ENCODE results near the gene GUCY1A2. TPM values are rescaled to one million over a fixed set of nuclear protein-coding genes. Genes with fewer than 3 reads are reported as not detected.

GUCY1A2 gene
- polyA plus RNA-seq, 3 donors: not detected

DNA sequence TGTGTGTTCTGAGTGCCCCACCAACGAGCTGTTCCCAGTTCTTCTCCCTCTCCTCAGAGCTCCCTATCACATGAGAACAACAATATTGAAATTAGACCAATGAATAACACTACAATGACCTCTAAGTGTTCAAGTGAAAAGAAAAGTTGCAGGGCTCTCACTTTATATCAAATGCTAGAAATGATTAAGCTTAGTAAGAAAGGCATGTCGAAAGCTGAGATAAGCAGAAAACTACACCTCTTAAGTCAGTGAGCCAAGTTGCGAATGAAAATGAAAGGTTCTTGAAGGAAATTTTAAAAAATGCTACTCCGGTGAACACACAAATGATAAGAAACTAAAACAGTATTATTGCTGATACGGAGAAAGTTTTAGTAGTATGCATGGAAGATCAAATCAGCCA, 199.8 kb downstream of the GUCY1A2 start:
- no peak overlapping the region for H2AFZ ChIP-seq (ENCODE audit: insufficient read depth, low read depth, low read length, poor library complexity, severe bottlenecking)
- Mint-ChIP-seq H3K27me3 (ENCODE audit: low read depth in 3 of 3) (no peaks in the 10 kb centered on the region), H3K9me3 (peaks cover 0 to 4% (median 0%) of the 10 kb centered on the region in 7 donors), H3K4me3 (no peak overlapping the region), H3K36me3 (no peaks in the 10 kb centered on the region), H3K27ac (no peak overlapping the region), H3K4me1 (no peaks in the 10 kb centered on the region)
- intact Hi-C loops (cut with micrococcal nuclease): no loop called here
- H3K9ac ChIP-seq (ENCODE audit: insufficient read depth, low read length, poor library complexity, severe bottlenecking): no peak overlapping the region
- no peak overlapping the region for H3K27ac ChIP-seq (ENCODE audit: low read depth in 1 of 2, low read length in 2 of 2)
- H3K9me3 ChIP-seq (replicated peaks in 1 of 2; ENCODE audit: control insufficient read depth in 1 of 2, insufficient read depth in 1 of 2, low read length in 2 of 2): no peaks in the 10 kb centered on the region
- no peak overlapping the region for H3K4me2 ChIP-seq (replicated peaks; ENCODE audit: extremely low read depth, low read length, poor library complexity, severe bottlenecking)
- no peaks in the 10 kb centered on the region for H4K20me1 ChIP-seq (ENCODE audit: insufficient read depth, low read length)
- no peaks in the 10 kb centered on the region for H3K4me1 ChIP-seq (ENCODE audit: control insufficient read depth in 1 of 2, insufficient read depth in 2 of 2, low read length in 2 of 2)
- no peaks in the 10 kb centered on the region for H3K36me3 ChIP-seq (replicated peaks in 1 of 2; ENCODE audit: control insufficient read depth in 1 of 2, insufficient read depth in 2 of 2, low read length in 2 of 2)
- no peak for DNase-seq
- TF ChIP-seq, protein P1, sequence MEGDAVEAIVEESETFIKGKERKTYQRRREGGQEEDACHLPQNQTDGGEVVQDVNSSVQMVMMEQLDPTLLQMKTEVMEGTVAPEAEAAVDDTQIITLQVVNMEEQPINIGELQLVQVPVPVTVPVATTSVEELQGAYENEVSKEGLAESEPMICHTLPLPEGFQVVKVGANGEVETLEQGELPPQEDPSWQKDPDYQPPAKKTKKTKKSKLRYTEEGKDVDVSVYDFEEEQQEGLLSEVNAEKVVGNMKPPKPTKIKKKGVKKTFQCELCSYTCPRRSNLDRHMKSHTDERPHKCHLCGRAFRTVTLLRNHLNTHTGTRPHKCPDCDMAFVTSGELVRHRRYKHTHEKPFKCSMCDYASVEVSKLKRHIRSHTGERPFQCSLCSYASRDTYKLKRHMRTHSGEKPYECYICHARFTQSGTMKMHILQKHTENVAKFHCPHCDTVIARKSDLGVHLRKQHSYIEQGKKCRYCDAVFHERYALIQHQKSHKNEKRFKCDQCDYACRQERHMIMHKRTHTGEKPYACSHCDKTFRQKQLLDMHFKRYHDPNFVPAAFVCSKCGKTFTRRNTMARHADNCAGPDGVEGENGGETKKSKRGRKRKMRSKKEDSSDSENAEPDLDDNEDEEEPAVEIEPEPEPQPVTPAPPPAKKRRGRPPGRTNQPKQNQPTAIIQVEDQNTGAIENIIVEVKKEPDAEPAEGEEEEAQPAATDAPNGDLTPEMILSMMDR (IDR thresholded peaks at IDR 0.05): no peak
- H3K4me3 ChIP-seq (replicated peaks in 1 of 3; ENCODE audit: low read depth in 2 of 3, low read length in 3 of 3): no peak overlapping the region
- 60% methylated on average over 1 of the region's 5 CpGs for WGBS (ENCODE audit: insufficient coverage)
- H3K79me2 ChIP-seq (ENCODE audit: insufficient read depth, low read length): no peaks in the 10 kb centered on the region
- H3K27me3 ChIP-seq (ENCODE audit: control insufficient read depth in 2 of 2, insufficient read depth in 2 of 2, low read length in 2 of 2): no peaks in the 10 kb centered on the region

- no peak overlapping the region for H3K4me2 ChIP-seq (replicated peaks; ENCODE audit: extremely low read depth, low read length, poor library complexity, severe bottlenecking)
- no peak for DNase-seq
Observed at GRCh38 chr11:106815209-106815608, 203.1 kb downstream of the GUCY1A2 start.

More at GRCh38 chr11:106815209-106815608, 203.1 kb downstream of the GUCY1A2 start:
- TF ChIP-seq, protein P1 (IDR thresholded peaks at IDR 0.05): no peak
- no peak overlapping the region for H3K27ac Mint-ChIP-seq
- H4K20me1 ChIP-seq (ENCODE audit: insufficient read depth, low read length): no peaks in the 10 kb centered on the region
- H3K4me1 Mint-ChIP-seq: no peaks in the 10 kb centered on the region
- intact Hi-C loops (cut with micrococcal nuclease): no loop called here
- no peaks in the 10 kb centered on the region for H3K79me2 ChIP-seq (ENCODE audit: insufficient read depth, low read length)
- H3K9me3 ChIP-seq (replicated peaks in 1 of 2; ENCODE audit: control insufficient read depth in 1 of 2, insufficient read depth in 1 of 2, low read length in 2 of 2): no peaks in the 10 kb centered on the region
- H3K27me3 Mint-ChIP-seq (ENCODE audit: low read depth in 3 of 3): no peaks in the 10 kb centered on the region
- no peaks in the 10 kb centered on the region for H3K27me3 ChIP-seq (ENCODE audit: control insufficient read depth in 2 of 2, insufficient read depth in 2 of 2, low read length in 2 of 2)
- H3K9me3 Mint-ChIP-seq: peaks cover 0 to 4% (median 0%) of the 10 kb centered on the region in 7 donors
- H3K36me3 Mint-ChIP-seq: no peaks in the 10 kb centered on the region
- H3K36me3 ChIP-seq (replicated peaks in 1 of 2; ENCODE audit: control insufficient read depth in 1 of 2, insufficient read depth in 2 of 2, low read length in 2 of 2): no peaks in the 10 kb centered on the region
- no peak overlapping the region for H3K9ac ChIP-seq (ENCODE audit: insufficient read depth, low read length, poor library complexity, severe bottlenecking)
- H3K4me1 ChIP-seq (ENCODE audit: control insufficient read depth in 1 of 2, insufficient read depth in 2 of 2, low read length in 2 of 2): no peaks in the 10 kb centered on the region
- no peak overlapping the region for H3K4me3 ChIP-seq (replicated peaks in 1 of 3; ENCODE audit: low read depth in 2 of 3, low read length in 3 of 3)
- no peak overlapping the region for H3K4me3 Mint-ChIP-seq
- H3K27ac ChIP-seq (ENCODE audit: low read depth in 1 of 2, low read length in 2 of 2): no peak overlapping the region
- H2AFZ ChIP-seq (ENCODE audit: insufficient read depth, low read depth, low read length, poor library complexity, severe bottlenecking): no peak overlapping the region

Data from CD14-positive monocyte (primary cell).